Measurements from ENCODE around the gene POMGNT2. TPM values are rescaled to one million over a fixed set of nuclear protein-coding genes. Genes with fewer than 3 reads are reported as not detected.

Gene POMGNT2
- total RNA-seq, 1 experiment from 2014 or later: 15.5 TPM

DNA sequence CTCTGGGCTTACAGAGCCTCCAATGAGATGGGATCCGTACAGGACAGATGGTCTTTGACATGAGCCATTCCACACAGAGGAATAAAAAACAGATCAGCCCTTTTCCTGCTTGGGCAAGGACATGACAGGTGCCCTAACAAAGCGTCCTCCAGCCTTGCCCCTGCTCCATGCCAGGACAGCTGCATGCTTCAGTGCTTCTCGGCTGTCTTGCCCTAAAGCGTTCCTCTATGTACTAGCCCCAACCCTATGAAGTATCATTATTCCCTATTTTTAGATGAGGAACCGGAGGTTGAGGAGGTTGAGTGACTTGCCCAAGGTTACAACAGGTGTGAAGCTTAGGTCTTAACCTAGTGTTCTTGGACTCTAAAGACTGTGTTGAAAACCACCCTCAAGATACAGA is 10.5 kb downstream of the POMGNT2 start:
- intact Hi-C loops (cut with micrococcal nuclease; ENCODE audit: unreplicated experiment): no loop called here
- H3K27ac Mint-ChIP-seq (ENCODE audit: unreplicated experiment): no peak overlapping the region
- H3K4me3 Mint-ChIP-seq (ENCODE audit: low read depth, unreplicated experiment): no peak overlapping the region
- no TSS peak for BruUV-seq (replicated peaks)
- H3K4me1 Mint-ChIP-seq (ENCODE audit: low read depth, unreplicated experiment): no peaks in the 10 kb centered on the region
- no peaks in the 10 kb centered on the region for H3K9me3 Mint-ChIP-seq (ENCODE audit: low read depth, unreplicated experiment)
- no peaks in the 10 kb centered on the region for H3K36me3 Mint-ChIP-seq (ENCODE audit: insufficient read depth, unreplicated experiment)
- CTCF ChIA-PET: no interaction called here
- TF ChIP-seq, protein P1, sequence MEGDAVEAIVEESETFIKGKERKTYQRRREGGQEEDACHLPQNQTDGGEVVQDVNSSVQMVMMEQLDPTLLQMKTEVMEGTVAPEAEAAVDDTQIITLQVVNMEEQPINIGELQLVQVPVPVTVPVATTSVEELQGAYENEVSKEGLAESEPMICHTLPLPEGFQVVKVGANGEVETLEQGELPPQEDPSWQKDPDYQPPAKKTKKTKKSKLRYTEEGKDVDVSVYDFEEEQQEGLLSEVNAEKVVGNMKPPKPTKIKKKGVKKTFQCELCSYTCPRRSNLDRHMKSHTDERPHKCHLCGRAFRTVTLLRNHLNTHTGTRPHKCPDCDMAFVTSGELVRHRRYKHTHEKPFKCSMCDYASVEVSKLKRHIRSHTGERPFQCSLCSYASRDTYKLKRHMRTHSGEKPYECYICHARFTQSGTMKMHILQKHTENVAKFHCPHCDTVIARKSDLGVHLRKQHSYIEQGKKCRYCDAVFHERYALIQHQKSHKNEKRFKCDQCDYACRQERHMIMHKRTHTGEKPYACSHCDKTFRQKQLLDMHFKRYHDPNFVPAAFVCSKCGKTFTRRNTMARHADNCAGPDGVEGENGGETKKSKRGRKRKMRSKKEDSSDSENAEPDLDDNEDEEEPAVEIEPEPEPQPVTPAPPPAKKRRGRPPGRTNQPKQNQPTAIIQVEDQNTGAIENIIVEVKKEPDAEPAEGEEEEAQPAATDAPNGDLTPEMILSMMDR (IDR thresholded peaks at IDR 0.05; ENCODE audit: unreplicated experiment): no peak
- DNase-seq: no peak
- H3K27me3 Mint-ChIP-seq (ENCODE audit: unreplicated experiment): no peaks in the 10 kb centered on the region

DNA sequence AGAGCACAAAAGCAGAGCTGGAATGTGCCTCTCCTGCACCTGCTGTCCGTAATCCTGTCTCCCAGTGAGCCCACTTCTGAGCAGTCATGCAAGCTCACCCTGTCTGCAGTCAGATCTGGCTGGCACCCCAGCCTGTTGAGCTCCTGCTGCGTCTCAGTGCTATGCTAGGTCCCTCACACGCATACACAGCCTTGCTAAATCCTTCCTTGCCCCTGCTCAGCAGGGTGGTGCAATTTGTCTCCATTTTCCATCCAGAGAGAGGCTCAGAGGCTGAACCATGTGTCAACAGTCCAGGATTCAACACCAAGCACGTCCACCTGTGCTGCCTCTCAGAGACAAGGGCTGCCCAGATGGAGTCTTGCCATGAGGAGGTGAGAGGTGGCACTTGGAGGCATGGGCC is 11.0 kb downstream of the POMGNT2 start:
- H3K9me3 Mint-ChIP-seq (ENCODE audit: low read depth, unreplicated experiment): no peaks in the 10 kb centered on the region
- H3K27ac Mint-ChIP-seq (ENCODE audit: unreplicated experiment): no peak overlapping the region
- no TSS peak for BruUV-seq (replicated peaks)
- TF ChIP-seq, protein P1 (IDR thresholded peaks at IDR 0.05; ENCODE audit: unreplicated experiment): no peak
- H3K36me3 Mint-ChIP-seq (ENCODE audit: insufficient read depth, unreplicated experiment): no peaks in the 10 kb centered on the region
- H3K4me1 Mint-ChIP-seq (ENCODE audit: low read depth, unreplicated experiment): no peaks in the 10 kb centered on the region
- H3K27me3 Mint-ChIP-seq (ENCODE audit: unreplicated experiment): no peaks in the 10 kb centered on the region
- intact Hi-C loops (cut with micrococcal nuclease; ENCODE audit: unreplicated experiment): no loop called here
- DNase-seq: no peak
- CTCF ChIA-PET: no interaction called here
- H3K4me3 Mint-ChIP-seq (ENCODE audit: low read depth, unreplicated experiment): no peak overlapping the region

DNA sequence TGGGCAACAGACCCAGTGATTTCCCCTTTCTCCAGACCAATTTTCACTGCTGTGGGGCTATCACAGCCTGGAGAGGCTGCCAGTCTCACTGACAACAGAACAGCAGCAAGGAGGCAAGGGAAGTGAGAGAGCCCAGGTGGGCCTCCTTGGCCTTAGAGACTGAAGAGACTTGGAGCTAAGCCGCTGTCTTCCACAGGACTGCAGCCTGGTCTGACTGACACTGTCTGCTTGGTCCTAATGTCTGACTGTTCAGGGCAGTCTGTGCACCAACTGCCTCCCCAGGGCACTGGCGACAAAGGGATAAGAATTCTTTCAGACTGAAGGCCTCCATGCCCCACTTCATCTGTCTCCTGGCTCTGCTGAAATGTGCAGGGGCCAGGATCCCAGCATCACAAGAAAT is 11.5 kb downstream of the POMGNT2 start:
- no peaks in the 10 kb centered on the region for H3K4me1 Mint-ChIP-seq (ENCODE audit: low read depth, unreplicated experiment)
- no peaks in the 10 kb centered on the region for H3K36me3 Mint-ChIP-seq (ENCODE audit: insufficient read depth, unreplicated experiment)
- no peaks in the 10 kb centered on the region for H3K9me3 Mint-ChIP-seq (ENCODE audit: low read depth, unreplicated experiment)
- intact Hi-C loops (cut with micrococcal nuclease; ENCODE audit: unreplicated experiment): no loop called here
- TF ChIP-seq, protein P1 (IDR thresholded peaks at IDR 0.05; ENCODE audit: unreplicated experiment): no peak
- H3K4me3 Mint-ChIP-seq (ENCODE audit: low read depth, unreplicated experiment): no peak overlapping the region
- no peak overlapping the region for H3K27ac Mint-ChIP-seq (ENCODE audit: unreplicated experiment)
- H3K27me3 Mint-ChIP-seq (ENCODE audit: unreplicated experiment): no peaks in the 10 kb centered on the region
- DNase-seq: no peak
- CTCF ChIA-PET: no interaction called here
- BruUV-seq (replicated peaks): no TSS peak

DNA sequence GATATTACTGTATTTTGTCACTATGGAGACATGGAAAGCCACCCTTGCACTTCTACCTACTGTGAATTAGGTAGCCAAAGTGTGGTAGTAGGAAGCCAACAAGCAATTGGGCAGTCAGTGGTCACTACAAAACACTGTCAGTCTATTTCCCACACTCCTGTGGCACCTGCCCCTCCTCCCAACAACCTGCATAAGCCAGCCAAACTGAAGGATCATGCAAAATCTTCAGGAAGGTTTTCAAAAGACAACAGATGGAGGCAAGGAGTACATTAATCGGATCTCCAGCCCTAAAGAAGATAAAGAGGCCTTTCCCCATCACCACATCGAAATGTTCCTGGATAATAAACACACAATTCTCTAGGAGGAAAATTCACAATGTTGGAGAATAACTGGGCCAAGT is 11.9 kb downstream of the POMGNT2 start:
- TF ChIP-seq, protein P1 (IDR thresholded peaks at IDR 0.05; ENCODE audit: unreplicated experiment): no peak
- Mint-ChIP-seq H3K36me3 (ENCODE audit: insufficient read depth, unreplicated experiment) (no peaks in the 10 kb centered on the region), H3K27ac (ENCODE audit: unreplicated experiment) (no peak overlapping the region), H3K9me3 (ENCODE audit: low read depth, unreplicated experiment) (no peaks in the 10 kb centered on the region), H3K4me1 (ENCODE audit: low read depth, unreplicated experiment) (no peaks in the 10 kb centered on the region), H3K4me3 (ENCODE audit: low read depth, unreplicated experiment) (no peak overlapping the region), H3K27me3 (ENCODE audit: unreplicated experiment) (no peaks in the 10 kb centered on the region)
- no TSS peak for BruUV-seq (replicated peaks)
- intact Hi-C loops (cut with micrococcal nuclease; ENCODE audit: unreplicated experiment): no loop called here
- DNase-seq: no peak
- CTCF ChIA-PET: no interaction called here

DNA sequence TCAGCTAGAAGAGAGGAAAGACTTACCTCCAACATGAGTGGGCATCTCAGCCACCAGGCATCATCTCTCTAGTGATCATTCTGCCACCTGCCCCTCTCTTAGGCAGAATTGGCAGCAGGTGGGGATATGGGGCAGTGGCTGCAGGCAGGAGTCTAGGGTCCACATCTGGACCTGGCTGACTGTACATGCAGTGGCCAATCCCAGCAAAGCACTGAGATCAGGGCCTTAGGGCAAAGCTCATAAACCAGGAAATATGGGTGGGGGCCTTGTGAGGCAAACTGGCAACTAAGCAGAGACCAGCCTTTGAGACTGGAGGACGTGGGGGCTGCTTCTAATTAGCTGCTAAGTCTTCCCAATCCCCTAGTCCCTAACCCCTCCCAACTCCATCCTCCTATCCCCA is 12.9 kb downstream of the POMGNT2 start:
- no TSS peak for BruUV-seq (replicated peaks)

More for the DNA sequence above, 12.9 kb downstream of the POMGNT2 start:
- Mint-ChIP-seq H3K9me3 (ENCODE audit: low read depth, unreplicated experiment) (no peaks in the 10 kb centered on the region), H3K27me3 (ENCODE audit: unreplicated experiment) (no peaks in the 10 kb centered on the region), H3K36me3 (ENCODE audit: insufficient read depth, unreplicated experiment) (no peaks in the 10 kb centered on the region), H3K4me1 (ENCODE audit: low read depth, unreplicated experiment) (no peaks in the 10 kb centered on the region), H3K27ac (ENCODE audit: unreplicated experiment) (no peak overlapping the region), H3K4me3 (ENCODE audit: low read depth, unreplicated experiment) (no peak overlapping the region)
- TF ChIP-seq, protein P1 (IDR thresholded peaks at IDR 0.05; ENCODE audit: unreplicated experiment): no peak
- CTCF ChIA-PET: no interaction called here
- intact Hi-C loops (cut with micrococcal nuclease; ENCODE audit: unreplicated experiment): no loop called here
- no peak for DNase-seq
